GM19455 (cell line): ENCODE results near the gene MTREX.
A peak's percentile ranks its signal among the peaks of the same experiment; 100 is the strongest.

ENCODE experiments used
- ATAC-seq: cut with Tn5 transposase; IDR thresholded peaks from one replicate; pipeline ENCODE4 v1.9.1; 2021; ENCODE audit not compliant: unreplicated experiment

Gene MTREX

DNA sequence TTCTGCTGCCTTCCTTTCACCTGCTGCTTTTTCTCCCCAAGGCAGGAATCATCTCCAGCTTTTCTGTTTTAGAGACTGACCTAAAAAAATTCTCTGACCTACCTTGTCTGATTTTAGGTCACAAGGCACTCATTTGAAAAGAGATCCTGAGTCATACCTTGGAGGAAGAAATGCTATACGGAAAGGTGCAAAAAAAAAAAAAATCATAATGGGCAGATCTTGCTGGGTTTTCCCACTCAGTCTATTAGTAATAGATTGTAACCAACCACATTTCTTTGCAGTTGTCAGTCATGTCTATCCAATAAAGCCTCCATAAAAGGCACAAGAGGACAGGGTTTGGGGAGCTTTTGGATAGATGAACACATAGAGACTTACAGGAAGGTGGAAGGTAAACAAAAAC is 70.0 kb downstream of the MTREX start:
- ATAC-seq, result no peak

DNA sequence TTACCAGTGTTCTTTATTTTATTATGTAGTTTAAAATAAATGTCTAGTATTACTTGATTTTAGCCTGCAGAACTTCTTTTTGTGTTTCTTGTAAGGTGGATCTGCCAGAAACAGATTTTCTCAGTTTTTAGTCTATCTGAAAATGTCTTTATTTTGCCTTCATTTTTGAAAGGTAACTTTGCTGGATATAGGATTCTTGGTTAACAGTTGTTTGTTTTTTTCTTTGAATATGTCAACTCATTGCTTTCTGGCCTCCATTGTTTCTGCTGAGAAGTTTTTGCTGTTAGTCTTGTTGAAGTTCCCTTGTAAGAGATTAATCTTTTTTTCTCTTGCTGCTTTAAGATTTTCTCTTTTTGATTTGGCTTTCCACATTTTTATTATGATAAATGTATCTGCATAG is 75.5 kb downstream of the MTREX start:
- no peak for ATAC-seq

DNA sequence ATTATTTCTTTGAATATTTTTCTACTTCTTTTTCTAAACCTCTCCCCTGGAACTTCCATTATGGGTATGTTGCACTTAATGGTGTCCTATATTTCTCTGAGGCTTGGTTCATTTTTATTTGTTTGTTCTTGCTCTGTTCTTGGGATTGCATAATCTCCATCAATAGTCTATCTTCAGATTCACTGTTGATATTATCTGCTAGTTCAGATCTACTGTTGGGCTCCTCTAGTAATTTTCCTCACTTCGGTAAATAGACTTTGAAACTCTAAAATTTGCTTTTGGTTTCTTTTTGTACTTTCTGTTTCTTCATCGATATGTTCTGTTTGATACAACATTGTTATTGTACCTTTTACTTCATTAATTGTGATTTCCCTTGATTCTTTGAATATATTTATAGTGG is 76.3 kb downstream of the MTREX start:
- ATAC-seq, result no peak

DNA sequence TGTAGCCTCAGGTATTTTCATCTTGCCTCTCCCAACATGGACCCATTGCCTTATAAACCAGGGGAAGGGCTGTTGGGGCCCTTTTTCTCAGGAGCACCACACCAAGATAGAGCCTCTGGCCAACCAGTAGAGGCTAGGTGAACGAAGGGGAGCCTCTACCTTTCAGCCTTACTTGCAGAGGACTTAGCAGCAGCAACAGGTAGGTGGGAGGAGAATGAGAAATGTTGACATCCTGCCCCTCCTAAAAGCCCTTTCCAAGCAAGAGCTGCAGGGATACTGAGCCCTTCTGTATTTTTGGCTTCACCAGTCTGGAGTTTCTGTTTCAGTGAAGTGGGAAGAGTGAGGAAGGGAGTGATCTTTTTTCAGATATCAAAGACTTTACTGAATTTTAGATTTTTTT is 77.4 kb downstream of the MTREX start:
- ATAC-seq, result no peak

DNA sequence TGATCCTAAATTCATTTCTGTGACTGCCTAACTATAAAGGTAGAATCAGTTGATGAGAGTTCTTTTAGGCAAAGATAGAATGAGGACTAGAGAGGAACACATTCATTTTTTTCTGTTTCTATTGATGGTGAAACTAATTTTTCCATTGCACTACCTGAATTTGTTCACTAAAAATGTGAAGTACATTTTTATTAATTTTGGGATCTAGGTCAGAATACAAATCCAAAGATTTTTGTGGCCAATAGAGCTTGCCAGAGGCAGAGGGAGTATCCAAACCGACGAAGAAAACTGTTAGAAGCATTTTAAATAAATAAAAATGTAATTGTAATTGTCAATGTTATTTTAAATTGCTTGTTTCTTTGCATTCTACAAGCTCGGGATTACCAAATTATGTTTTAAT is 78.1 kb downstream of the MTREX start:
- ATAC-seq, result no peak

DNA sequence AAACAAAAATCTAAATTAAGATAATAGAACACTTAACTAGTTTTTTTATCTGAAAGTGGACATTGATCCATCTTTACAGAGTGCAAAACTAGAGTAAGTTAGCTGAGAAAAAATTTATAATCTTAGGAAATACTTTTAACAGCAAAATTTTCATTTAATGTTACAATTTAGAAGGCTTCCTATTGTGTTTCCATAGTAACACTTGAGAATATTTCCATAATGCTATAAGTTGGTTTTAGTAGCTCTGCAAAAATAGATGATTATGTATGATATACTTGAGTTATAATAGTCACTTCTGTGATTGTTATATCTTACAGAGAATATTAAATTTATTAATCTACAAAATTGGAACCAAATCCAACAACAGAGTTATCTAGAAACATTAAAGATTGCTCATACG is 78.6 kb downstream of the MTREX start:
- ATAC-seq, result no peak

DNA sequence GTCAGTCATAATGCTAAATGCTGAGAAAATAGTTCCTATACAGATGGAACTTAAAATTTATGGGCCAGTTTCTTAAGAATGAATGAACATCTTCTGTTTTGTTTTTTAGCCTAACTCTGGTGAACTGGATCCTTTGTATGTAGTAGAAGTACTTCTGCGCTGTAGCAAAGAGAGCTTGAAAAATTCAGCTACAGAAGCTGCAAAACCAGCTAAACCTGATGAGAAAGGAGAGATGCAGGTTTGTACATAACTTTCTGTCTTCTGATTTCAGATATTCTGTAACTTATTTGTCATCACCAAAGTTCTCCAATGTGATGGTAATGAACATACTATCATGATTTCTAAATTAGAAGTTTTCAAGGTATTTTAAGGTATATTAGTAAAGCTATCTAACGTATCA is 80.1 kb downstream of the MTREX start:
- no peak for ATAC-seq

DNA sequence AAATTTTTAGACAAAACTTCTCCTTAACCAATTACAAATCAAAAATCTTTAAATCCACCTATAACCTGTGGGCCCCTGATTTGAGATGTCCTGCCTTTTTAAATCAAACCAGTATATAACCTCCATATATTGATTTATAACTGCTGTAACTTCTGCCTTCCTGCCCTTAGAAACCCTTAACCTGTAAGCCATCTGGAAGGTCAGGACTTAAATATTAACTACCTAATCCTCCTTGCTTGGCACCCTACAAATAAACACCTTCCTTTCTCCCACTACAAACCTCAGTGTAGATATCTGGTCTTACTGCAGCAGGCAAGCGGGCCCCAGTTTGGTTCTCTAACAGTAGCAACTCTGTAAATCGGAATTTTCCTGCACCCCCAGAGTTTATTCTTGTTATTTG is 83.9 kb downstream of the MTREX start:
- ATAC-seq, result no peak

DNA sequence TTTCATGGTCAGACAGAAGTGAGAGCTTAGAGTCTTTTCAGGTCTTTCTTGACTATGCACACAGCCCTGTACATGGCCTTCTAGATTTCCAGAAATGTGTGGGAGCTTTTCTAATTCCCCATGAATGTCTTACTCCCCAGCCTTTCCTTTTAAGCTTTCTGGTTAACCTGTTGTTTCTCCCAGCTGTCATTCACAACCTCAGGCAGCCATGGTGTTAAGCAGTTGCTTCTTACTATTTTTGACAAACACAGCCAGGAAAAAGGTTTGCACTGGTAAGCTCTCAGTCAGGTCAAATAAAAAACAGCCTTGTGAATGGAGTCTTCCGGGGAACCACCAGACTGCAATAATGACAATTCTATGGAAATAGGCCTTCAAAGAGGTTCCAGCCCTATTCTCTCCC is 84.9 kb downstream of the MTREX start:
- no peak for ATAC-seq

DNA sequence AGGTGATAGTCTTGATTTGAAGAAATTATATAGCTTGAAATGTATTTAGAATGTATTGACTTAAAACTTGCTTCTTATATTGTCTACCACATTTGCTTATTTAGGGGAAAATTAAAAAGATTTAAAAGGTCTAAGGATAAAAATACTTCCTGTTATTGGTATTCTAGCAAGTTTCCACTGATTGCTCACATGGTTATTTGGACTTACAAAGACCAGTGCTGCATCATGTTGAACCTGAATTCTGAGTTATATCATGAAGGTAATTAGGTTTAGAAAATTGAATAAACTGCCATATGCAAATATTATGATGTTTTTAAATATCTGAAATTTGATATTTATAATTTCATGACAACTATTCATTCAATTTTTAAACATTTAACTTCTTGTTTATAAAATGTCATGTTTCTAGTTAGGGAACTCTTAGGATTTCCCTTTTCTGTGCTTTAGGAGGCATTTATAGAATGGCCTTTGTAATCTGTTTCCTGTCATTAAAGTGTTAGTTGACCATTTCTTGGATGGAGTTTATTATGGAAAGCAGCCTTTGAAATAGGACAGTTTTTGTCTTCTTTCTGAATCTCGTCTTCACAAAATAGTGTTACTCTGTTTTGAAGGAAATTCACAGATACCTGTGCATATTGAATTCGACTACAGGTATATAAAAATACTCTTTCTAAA is 85.8 kb downstream of the MTREX start:
- ATAC-seq, result no peak

DNA sequence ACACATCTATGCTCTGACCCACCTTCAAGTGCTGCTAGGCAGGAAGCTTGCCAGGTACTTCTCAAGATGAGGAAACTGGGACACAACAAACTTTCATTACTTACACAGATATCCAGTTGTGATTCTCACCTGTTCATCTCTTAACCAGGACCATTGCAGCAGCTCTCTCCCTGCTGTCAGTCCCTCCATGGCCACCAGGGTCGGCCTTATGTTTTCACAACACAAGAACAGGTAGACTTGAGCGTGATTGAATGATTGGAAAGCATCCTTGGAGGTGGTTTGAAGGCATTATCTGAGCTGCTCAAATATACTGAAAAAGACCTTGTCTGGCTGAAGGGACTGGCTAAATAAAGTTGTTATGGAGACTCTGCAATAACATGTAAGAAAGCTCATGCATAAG is 94.4 kb downstream of the MTREX start:
- ATAC-seq, result no peak

DNA sequence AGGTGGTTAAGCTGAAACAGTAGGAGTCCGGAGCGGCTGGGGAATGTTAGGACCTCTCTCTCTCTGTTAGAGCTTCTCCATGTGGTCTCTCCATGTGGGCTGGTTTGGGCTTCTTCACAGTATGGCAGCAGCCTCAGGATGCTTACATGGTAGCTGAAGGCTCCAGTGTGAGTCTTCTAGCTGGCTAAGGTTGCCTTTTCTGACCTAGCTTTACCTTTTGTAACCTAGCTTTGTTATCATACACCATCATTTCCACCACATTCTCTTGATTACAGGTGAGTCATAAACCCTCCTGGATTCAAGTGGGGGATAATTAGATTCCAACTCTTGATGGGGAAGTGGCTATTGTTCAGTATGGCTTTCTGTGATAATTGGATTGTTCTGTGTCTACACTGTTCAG is 98.5 kb downstream of the MTREX start:
- no peak for ATAC-seq

DNA sequence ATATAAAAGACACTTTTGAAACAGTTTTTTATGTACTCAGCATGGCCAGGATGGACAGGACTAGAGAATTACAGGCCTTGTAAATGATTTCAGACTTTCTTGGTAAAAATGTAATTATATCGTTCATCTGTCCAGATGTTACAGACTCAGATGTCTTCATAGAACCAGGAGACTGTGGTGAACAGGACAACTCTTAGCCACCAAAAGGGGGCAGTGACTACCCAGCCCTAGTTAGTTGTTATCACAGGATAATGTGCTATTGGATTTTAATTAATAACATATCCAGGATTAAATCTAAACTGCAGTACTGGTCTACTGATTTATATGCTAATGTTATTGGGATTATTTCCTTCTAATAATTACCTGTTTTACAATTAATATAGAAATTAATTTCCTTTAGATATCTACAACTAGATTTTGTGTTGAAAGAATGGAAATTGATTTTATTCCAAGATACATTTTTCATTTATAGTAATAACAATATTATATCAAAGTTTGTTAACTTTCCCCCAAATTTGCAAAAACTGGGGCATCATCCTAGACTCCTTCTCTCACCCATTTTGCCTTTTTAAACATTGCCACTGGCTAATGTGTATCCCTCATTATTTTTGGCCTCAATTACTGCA is 99.4 kb downstream of the MTREX start:
- no peak for ATAC-seq

DNA sequence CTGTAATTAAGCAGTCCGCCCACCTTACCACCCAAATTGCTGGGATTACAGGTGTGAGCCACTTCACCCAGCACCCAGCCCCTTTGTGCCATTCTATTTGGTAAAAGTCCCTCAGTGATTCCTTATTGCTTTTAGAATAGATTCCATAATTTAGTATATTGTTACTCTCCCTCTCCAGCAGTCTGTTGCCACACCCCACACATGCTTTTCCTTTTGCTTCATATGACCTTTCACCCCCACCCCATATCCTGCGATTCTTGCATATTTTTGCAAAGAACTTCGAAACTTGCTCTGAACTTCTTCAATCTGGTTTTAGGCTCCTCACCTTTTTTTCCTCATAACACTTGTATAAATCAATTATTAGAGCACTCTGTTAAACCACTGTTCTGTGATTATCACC is 100.2 kb downstream of the MTREX start:
- no peak for ATAC-seq

DNA sequence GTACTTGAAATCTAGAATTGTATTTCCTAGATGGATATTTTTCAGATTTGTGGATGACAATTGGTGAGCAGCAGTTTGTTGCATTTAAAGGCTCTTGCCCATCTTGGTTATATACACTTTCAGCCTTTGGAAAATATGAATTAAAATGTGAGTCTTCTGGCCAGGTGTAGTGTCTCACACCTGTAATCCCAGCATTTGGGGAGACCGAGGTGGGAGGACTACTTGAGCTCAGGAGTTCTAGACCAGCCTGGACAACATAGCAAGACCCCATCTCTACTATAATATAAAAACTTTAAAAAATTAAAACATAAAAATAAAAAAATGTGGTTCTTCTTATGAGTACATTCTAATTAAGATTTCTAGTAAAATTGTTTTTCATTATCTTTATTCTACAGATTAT is 102.0 kb downstream of the MTREX start:
- no peak for ATAC-seq

DNA sequence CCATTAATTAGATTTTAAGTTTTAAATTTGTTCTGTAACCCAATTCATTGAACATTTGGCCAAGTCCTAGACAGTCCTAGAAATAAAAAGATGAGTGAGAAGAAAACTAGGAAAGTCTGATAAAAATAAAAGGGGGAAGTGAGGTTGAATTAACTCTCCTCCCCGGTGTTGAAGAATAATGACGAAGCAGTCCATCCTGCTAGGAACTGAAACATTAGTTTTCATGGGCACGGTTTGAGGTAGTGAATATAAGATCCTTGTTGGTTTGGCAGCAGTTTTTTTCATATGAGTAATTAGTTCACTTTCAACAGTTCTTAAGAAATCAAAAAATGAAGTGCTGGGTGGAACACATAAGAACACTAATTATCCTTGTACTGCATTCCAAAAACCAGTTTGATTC is 103.1 kb downstream of the MTREX start:
- no peak for ATAC-seq

DNA sequence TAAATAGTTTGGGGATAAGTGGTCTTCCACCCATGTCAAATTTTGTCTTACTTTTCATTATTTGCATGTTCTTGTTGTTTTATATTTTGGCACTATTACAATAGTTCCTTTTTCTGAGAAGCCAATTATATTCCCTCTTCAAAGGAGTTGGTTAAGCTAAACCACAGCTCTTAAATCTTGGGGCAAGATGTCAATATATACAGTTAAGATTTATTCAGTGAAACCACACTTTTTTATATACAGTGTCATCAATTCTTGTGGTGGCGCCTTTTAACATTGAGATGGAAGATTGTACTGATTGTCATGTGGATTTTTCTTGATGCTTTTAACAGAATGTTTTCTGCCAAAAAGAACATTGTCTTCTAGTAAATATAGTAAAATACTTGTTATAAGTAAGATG is 104.1 kb downstream of the MTREX start:
- no peak for ATAC-seq

DNA sequence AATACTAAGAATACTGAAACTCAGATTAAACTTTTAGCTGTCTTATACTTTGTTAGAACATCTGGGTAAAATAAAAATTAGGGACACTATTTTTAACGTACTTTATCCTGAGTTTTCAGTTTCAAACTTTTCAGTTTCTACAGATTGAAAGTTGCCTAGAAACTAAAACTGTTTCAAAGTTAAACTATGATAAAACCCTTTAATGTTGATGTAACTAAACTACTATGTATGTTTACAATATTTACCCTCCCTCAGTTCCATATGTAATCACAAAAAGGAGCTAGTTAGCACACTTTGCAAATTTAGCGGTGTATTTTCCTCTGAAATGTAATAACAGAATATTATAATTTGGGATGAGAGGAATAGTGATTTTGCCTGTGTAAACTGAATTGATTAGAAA is 105.9 kb downstream of the MTREX start:
- ATAC-seq, result no peak

DNA sequence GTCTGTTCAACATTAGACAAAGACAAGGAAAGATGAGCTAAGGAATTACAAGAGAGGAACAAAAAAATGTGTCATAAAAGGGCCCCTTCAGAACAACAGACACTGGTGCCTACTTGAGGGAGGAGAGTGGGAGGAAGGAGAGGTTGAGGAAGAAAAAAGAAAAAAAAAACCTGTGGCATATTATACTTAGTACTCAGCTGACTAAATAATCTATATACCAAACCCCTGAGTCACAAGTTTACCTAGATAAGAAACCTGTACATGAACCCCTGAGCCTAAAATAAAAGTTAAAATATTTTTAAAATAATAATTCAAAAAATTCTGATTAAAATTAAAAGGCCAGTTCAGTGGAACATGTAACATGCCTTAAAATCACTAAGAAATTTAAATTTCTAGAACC is 107.3 kb downstream of the MTREX start:
- no peak for ATAC-seq

DNA sequence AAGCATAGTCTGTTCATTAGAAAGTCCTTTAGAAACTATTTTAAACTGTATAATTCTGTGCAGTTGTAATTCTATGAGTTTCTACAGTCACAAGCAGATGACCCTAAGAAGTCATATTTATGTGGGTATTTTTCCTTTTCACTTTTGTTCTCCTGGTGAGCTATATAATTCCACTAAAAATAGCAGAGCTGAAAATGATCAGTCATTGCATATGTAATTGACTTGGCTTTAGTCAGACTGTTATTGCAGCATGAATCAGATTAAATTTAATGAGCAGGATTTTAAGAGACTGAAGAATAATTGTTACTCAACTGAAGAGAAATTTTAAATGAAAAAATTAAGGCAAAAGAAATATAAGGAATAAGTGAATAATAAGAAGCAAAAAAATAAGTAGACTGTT is 108.5 kb downstream of the MTREX start:
- ATAC-seq, result no peak

DNA sequence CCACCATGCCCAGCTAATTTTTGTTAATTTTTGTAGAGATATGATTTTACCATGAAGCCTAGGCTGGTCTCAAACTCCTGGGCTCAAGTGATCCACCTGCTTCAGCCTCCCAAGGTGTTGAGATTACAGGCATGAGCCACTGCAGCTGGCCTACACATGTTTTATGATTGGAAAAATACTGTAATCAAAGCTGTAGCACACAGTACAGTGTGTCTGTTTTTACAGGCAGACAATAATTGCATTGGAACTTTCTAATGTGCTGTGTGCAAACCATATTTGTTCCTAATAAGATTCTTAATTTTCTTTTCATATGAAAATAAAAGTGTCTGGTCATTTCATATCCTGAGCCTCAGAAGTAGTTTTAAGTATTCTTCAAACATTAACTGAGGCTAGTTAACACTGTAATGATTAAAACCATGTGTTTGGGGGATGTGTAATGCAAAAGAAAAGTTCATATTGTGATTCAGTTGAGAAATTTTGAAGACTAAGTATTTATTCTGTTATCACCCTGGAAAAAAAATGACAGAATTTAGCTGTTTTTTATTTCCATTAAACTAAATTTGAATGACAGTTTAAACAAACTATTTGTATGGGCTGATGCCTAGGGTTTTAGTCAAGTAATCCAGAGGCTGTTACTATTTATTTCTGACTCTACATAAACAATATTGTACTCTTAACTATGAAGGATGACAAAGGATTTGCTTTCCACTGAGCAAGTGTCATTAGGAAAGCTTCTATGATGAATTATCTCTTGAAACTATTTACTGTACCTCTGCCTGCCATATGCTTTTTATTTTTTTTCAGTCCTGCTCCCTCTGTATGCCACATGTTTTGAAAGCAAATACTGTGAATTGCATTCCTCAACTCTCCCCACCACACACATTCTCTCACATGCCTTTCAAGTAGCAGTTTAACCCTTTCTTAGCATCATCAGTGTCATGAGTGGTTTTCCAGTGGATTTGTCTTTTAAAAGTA is 111.5 kb downstream of the MTREX start:
- ATAC-seq, result no peak

DNA sequence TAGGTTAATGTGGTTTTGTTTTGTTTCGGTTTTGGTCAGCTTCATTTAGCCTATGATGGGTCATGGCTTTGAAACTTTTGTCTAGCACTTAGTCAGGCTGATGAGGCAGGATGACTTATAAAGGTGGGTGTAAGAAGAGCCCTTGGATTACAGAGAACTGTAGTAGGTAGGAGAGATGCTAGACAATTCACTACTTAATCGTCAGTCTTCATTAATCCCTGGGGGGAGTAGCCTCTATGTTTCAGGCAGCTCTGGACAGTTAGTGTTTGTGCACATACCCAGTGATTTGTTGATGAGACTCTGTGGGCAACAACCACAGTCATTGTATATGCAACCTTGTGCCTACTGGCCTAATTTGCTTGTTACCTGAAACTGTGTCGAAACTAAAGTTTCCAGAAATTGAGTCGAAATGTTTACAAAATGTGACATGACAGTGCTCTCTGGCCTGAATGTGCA is 113.3 kb downstream of the MTREX start:
- ATAC-seq, result peak; percentile 97
